NB4 (cell line): ENCODE data around the gene DPYD.

Experiments
- CTCF ChIP-seq: IDR thresholded peaks from one replicate; pipeline ENCODE4 v1.5.1; 2012; ENCODE audit warnings: low read depth, low read length
- MAX ChIP-seq: IDR thresholded peaks from 2 replicates; pipeline ENCODE4 v1.6.1; 2011; ENCODE audit warnings: low read depth, low read length
- POLR2A ChIP-seq: IDR thresholded peaks from 2 replicates; pipeline ENCODE4 v1.6.1; 2011; ENCODE audit warnings: mild to moderate bottlenecking; ENCODE audit not compliant: insufficient read length; ENCODE audit errors: extremely low read depth

GRCh38 chr1:97572561-97572960 lies 348.3 kb downstream of the DPYD start:
- TF ChIP-seq CTCF, result no peak
- no peak for TF ChIP-seq MAX
- no peak for TF ChIP-seq POLR2A
